H1 (cell line): Measurements from ENCODE around the gene TRAF3.

Experiments used
- CHD2 ChIP-seq: IDR thresholded peaks from 2 replicates; pipeline ENCODE4 v1.6.1; 2012; ENCODE audit warnings: low read length, improper control_type of control experiment
- GTF2F1 ChIP-seq: IDR thresholded peaks from 2 replicates; pipeline ENCODE4 v1.6.1; 2012; ENCODE audit warnings: low read depth, low read length, improper control_type of control experiment, borderline replicate concordance
- JUN ChIP-seq: IDR thresholded peaks from 2 replicates; pipeline ENCODE4 v1.6.1; 2011; ENCODE audit warnings: low read depth, mild to moderate bottlenecking, improper control_type of control experiment, low read length
- MAFK ChIP-seq: IDR thresholded peaks from 2 replicates; pipeline ENCODE4 v1.6.1; 2012; ENCODE audit warnings: low read depth, mild to moderate bottlenecking, improper control_type of control experiment, low read length
- POLR2A ChIP-seq, 2 experiments: IDR thresholded peaks; 1 replicate in 1 of 2; 2 replicates in 1 of 2; pipeline ENCODE4 v1.6.1; 2011; ENCODE audit warnings: low read depth in 2 of 2, low read length in 2 of 2, mild to moderate bottlenecking in 2 of 2; ENCODE audit errors: control extremely low read depth in 1 of 2
- TF ChIP-seq, protein P1 (sequence below), 3 experiments: IDR thresholded peaks; 1 replicate in 2 of 3; 2 replicates in 1 of 3; pipeline versions ENCODE4 v1.5.1 to v1.6.1; 2011; ENCODE audit warnings: low read length in 3 of 3, mild to moderate bottlenecking in 3 of 3, inconsistent platforms in 2 of 3, low read depth in 1 of 3, moderate library complexity in 1 of 3; ENCODE audit not compliant: insufficient read depth in 1 of 3; ENCODE audit errors: control extremely low read depth in 1 of 3

DNA sequence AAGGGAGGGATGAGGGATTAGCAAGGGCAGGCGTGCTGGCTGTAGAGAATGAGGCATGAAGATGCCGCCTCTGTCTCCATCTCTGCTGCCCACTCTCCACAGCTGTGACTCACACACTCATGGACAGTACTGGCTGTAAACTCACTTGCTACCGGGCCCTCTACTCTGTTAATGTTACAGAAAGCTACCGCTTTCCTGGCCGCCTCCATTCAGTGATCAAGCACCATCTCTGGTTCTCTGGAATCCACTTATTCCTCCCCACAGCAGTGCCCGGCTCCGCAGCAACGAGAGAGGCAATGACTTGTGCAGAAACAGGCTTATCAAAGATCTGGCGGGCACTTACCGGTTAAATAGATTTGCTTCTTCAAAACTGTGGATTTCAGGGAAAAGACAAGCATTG, 180.0 kb downstream of the TRAF3 start:
- TF ChIP-seq, protein P1, sequence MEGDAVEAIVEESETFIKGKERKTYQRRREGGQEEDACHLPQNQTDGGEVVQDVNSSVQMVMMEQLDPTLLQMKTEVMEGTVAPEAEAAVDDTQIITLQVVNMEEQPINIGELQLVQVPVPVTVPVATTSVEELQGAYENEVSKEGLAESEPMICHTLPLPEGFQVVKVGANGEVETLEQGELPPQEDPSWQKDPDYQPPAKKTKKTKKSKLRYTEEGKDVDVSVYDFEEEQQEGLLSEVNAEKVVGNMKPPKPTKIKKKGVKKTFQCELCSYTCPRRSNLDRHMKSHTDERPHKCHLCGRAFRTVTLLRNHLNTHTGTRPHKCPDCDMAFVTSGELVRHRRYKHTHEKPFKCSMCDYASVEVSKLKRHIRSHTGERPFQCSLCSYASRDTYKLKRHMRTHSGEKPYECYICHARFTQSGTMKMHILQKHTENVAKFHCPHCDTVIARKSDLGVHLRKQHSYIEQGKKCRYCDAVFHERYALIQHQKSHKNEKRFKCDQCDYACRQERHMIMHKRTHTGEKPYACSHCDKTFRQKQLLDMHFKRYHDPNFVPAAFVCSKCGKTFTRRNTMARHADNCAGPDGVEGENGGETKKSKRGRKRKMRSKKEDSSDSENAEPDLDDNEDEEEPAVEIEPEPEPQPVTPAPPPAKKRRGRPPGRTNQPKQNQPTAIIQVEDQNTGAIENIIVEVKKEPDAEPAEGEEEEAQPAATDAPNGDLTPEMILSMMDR (IDR thresholded peaks at IDR 0.05; ENCODE audit: control extremely low read depth in 1 of 3, insufficient read depth in 1 of 3, low read depth in 1 of 3, low read length in 3 of 3) = no peak
- TF ChIP-seq MAFK (no peak), GTF2F1 (no peak), POLR2A (IDR thresholded peaks at IDR 0.05; ENCODE audit: control extremely low read depth in 1 of 2, low read depth in 2 of 2, low read length in 2 of 2) (no peak), JUN (no peak), CHD2 (no peak)
